ENCODE data around the gene TNIK. TPM values are rescaled to one million over a fixed set of nuclear protein-coding genes. Genes with fewer than 3 reads are reported as not detected.

Gene TNIK
- total and polyA plus RNA-seq, 2 of the 4 experiments (the other 2 are of a cell fraction) = 3.4 to 6.3 TPM

DNA sequence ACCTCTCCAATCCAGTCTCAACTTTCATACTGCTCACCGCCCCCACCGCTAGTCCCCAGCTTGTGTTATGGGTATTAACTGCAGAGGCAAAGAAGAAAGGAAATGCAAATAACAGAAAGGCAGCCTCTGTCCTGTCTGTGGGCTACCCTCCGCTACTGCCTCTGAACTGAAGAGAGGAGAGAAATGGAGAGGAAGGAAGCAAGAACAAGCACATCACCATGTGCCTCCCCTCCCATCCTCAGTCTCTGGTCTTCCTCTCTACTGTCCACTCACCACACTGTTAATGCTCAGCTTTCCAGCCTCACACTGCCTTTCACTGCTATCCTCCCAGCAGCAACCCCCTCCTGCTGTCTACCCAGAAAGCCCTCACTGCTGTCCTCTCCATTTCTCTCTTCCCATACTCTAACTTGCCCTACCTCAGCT lies 294.7 kb downstream of the TNIK start:
- in situ Hi-C loops (cut with MboI; ENCODE audit: low sequenced_read_pairs) = no loop called here
- H2BK120ac ChIP-seq (ENCODE audit: low read depth, low read length) = no peak overlapping the region
- H3K56ac ChIP-seq (ENCODE audit: extremely low read depth, insufficient read depth, low read length) = no peak overlapping the region
- no CpG with 5 or more reads among the region's 3 CpGs for WGBS, 2 experiments (ENCODE audit: extremely low coverage in 2 of 2, insufficient read length in 1 of 2)
- 0 out of 2 replicates have a peak overlapping the region, but pooled peaks have one; percentile 3 for H3K23ac ChIP-seq (ENCODE audit: low read depth, low read length)
- no peak overlapping the region for H2BK15ac ChIP-seq (ENCODE audit: low read depth, low read length)
- no peak overlapping the region for H3K9ac ChIP-seq (ENCODE audit: low read depth, low read length)
- H4K20me1 ChIP-seq (ENCODE audit: insufficient read depth, low read length) = no peaks in the 10 kb centered on the region
- ChIA-PET POLR2A (ENCODE audit: unreplicated experiment) (no interaction called here), CTCF (no interaction called here)
- peaks cover 5% of the 10 kb centered on the region for H3K36me3 ChIP-seq (ENCODE audit: control insufficient read depth, insufficient read depth, low read length)
- no peak overlapping the region; the same call in 1 of the 2 replicates for H3K14ac ChIP-seq (replicated peaks; ENCODE audit: low read depth, low read length)
- no peak overlapping the region for H3K18ac ChIP-seq (ENCODE audit: low read depth, low read length)
- H3K4me3 ChIP-seq (ENCODE audit: insufficient read depth, low read depth, low read length) = no peak overlapping the region
- no peak overlapping the region for H3K27ac ChIP-seq (ENCODE audit: insufficient read depth, low read length)
- H3K79me1 ChIP-seq (ENCODE audit: low read depth in 1 of 2, low read length in 2 of 2) = no peaks in the 10 kb centered on the region
- DNase-seq (no peak), ATAC-seq (ENCODE audit: low read depth) (no peak)
- H2AK5ac ChIP-seq (ENCODE audit: low read depth, low read length) = no peak overlapping the region
- no TSS peak for BruUV-seq (replicated peaks)
- no peak overlapping the region for H3K4me2 ChIP-seq (ENCODE audit: low read depth, low read length)
- H4K91ac ChIP-seq (ENCODE audit: insufficient read depth, low read depth, low read length) = no peak overlapping the region
- no peaks in the 10 kb centered on the region for H3K27me3 ChIP-seq (ENCODE audit: control insufficient read depth, insufficient read depth, low read length)
- intact Hi-C loops (cut with micrococcal nuclease) = no loop called here
- no peak for TF ChIP-seq RAD21 (IDR thresholded peaks at IDR 0.05; ENCODE audit: low read length)
- TF ChIP-seq CHD1 (IDR thresholded peaks at IDR 0.05; ENCODE audit: low read depth, low read length) = no peak
- TF ChIP-seq CEBPB (IDR thresholded peaks at IDR 0.05; ENCODE audit: low read depth, low read length) = no peak
- no peak for TF ChIP-seq BHLHE40 (IDR thresholded peaks at IDR 0.05; ENCODE audit: low read depth, low read length)
- no peak for TF ChIP-seq MAZ (IDR thresholded peaks at IDR 0.05; ENCODE audit: borderline replicate concordance, low read depth, low read length)
- TF ChIP-seq, protein P1, sequence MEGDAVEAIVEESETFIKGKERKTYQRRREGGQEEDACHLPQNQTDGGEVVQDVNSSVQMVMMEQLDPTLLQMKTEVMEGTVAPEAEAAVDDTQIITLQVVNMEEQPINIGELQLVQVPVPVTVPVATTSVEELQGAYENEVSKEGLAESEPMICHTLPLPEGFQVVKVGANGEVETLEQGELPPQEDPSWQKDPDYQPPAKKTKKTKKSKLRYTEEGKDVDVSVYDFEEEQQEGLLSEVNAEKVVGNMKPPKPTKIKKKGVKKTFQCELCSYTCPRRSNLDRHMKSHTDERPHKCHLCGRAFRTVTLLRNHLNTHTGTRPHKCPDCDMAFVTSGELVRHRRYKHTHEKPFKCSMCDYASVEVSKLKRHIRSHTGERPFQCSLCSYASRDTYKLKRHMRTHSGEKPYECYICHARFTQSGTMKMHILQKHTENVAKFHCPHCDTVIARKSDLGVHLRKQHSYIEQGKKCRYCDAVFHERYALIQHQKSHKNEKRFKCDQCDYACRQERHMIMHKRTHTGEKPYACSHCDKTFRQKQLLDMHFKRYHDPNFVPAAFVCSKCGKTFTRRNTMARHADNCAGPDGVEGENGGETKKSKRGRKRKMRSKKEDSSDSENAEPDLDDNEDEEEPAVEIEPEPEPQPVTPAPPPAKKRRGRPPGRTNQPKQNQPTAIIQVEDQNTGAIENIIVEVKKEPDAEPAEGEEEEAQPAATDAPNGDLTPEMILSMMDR (conservative IDR thresholded peaks at IDR 0.05; ENCODE audit: low read depth, low read length) = no peak
- TF ChIP-seq, protein P2, sequence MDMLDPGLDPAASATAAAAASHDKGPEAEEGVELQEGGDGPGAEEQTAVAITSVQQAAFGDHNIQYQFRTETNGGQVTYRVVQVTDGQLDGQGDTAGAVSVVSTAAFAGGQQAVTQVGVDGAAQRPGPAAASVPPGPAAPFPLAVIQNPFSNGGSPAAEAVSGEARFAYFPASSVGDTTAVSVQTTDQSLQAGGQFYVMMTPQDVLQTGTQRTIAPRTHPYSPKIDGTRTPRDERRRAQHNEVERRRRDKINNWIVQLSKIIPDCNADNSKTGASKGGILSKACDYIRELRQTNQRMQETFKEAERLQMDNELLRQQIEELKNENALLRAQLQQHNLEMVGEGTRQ (IDR thresholded peaks at IDR 0.05; ENCODE audit: low read depth, low read length) = no peak
- no peak for TF ChIP-seq POLR2A (IDR thresholded peaks at IDR 0.05; ENCODE audit: low read depth, low read length)
- TF ChIP-seq SMC3 (IDR thresholded peaks at IDR 0.05; ENCODE audit: low read depth, low read length) = no peak
- TF ChIP-seq FOS (IDR thresholded peaks at IDR 0.05; ENCODE audit: low read depth, low read length) = no peak
- TF ChIP-seq, protein P3, sequence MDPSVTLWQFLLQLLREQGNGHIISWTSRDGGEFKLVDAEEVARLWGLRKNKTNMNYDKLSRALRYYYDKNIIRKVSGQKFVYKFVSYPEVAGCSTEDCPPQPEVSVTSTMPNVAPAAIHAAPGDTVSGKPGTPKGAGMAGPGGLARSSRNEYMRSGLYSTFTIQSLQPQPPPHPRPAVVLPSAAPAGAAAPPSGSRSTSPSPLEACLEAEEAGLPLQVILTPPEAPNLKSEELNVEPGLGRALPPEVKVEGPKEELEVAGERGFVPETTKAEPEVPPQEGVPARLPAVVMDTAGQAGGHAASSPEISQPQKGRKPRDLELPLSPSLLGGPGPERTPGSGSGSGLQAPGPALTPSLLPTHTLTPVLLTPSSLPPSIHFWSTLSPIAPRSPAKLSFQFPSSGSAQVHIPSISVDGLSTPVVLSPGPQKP (IDR thresholded peaks at IDR 0.05; ENCODE audit: borderline replicate concordance, low read depth, low read length) = no peak
- TF ChIP-seq MXI1 (IDR thresholded peaks at IDR 0.05; ENCODE audit: borderline replicate concordance, low read depth, low read length) = no peak
- no peak for TF ChIP-seq NFE2L2 (IDR thresholded peaks at IDR 0.05; ENCODE audit: low read depth, low read length)
- H4K8ac ChIP-seq (ENCODE audit: low read depth in 2 of 2, low read length in 2 of 2) = no peak overlapping the region
- H3K9me1 ChIP-seq (ENCODE audit: insufficient read depth, low read length) = no peaks in the 10 kb centered on the region
- H3K4ac ChIP-seq (ENCODE audit: low read depth, low read length) = peak overlapping the region; percentile 7; the same call in 1 of the 2 replicates
- no peak overlapping the region for H2BK20ac ChIP-seq (ENCODE audit: low read depth, low read length)
- dilution Hi-C loops (cut with HindIII; ENCODE audit: low sequenced_read_pairs, unreplicated experiment) = no loop called here
- no peak overlapping the region for H2AK9ac ChIP-seq (replicated peaks; ENCODE audit: low read depth, low read length, poor library complexity)
- peaks cover 5% of the 10 kb centered on the region for H3K9me3 ChIP-seq (ENCODE audit: control insufficient read depth, insufficient read depth, low read length)
- H2BK5ac ChIP-seq (ENCODE audit: low read depth, low read length, poor library complexity, severe bottlenecking) = no peak overlapping the region
- H2AFZ ChIP-seq (replicated peaks; ENCODE audit: low read length, poor library complexity) = no peak overlapping the region
- no peak overlapping the region for H4K5ac ChIP-seq (ENCODE audit: low read depth, low read length)
- H3K4me1 ChIP-seq (ENCODE audit: control insufficient read depth, insufficient read depth, low read length) = peaks cover 2% of the 10 kb centered on the region; the same call in 1 of the 2 replicates

All from IMR-90 (cell line).